Measurements from ENCODE around the gene ZEB1.

GRCh38 chr10:31368724-31369123 is 49.7 kb downstream of the ZEB1 start:
- TF ChIP-seq CTCF (conservative IDR thresholded peaks at IDR 0.05 in 1 of 2, IDR thresholded peaks at IDR 0.05 in 1 of 2; ENCODE audit: low read depth in 1 of 2, low read length in 2 of 2) (no peak), EZH2 (IDR thresholded peaks at IDR 0.05; ENCODE audit: low read length, missing control alignments) (no peak)

Data from fibroblast of lung (primary cell).